Keratinocyte (primary cell): ENCODE results near the gene SYVN1. TPM values are rescaled to one million over a fixed set of nuclear protein-coding genes. Genes with fewer than 3 reads are reported as not detected.
"Not testable (repeated sequence)": the region's sequence is repeated elsewhere in the genome, so short reads cannot be mapped to it uniquely, and the experiment has no call there.

ENCODE experiments used
- DNase-seq: peaks from one replicate; pipeline ENCODE4 v3.0.0-alpha.2; 2011; ENCODE audit warnings: low read depth, missing footprints, low spot score
- FAIRE-seq: peaks from 2 replicates; lab custom pipeline; 2011; peaks lifted over from hg19 to GRCh38; lab: Jason Lieb, UNC
- H2AFZ ChIP-seq: 2 replicates; pipeline ENCODE4 v1.6.0; 2012; ENCODE audit warnings: low read length, control low read depth, inconsistent platforms; ENCODE audit not compliant: control insufficient read depth
- H3K27ac ChIP-seq: 2 replicates; pipeline ENCODE4 v1.5.1; 2011; ENCODE audit warnings: low read length; ENCODE audit not compliant: control insufficient read depth, insufficient read depth
- H3K27me3 ChIP-seq: 3 replicates; pipeline ENCODE4 v1.6.0; 2011; ENCODE audit warnings: low read length; ENCODE audit not compliant: control insufficient read depth, insufficient read depth; ENCODE audit errors: extremely low read depth
- H3K36me3 ChIP-seq, 2 experiments: 2 replicates in 1 of 2; 3 replicates in 1 of 2; pipeline ENCODE4 v1.5.1; 2011; ENCODE audit warnings: low read length in 2 of 2, mild to moderate bottlenecking in 1 of 2; ENCODE audit not compliant: control insufficient read depth in 2 of 2, insufficient read depth in 2 of 2; ENCODE audit errors: extremely low read depth in 1 of 2
- H3K4me1 ChIP-seq: 3 replicates; pipeline ENCODE4 v1.5.1; 2011; ENCODE audit warnings: low read length; ENCODE audit not compliant: control insufficient read depth, insufficient read depth; ENCODE audit errors: extremely low read depth
- H3K4me2 ChIP-seq: 3 replicates; pipeline ENCODE4 v1.6.0; 2011; ENCODE audit warnings: low read depth, low read length; ENCODE audit not compliant: control insufficient read depth, insufficient read depth; ENCODE audit errors: extremely low read depth
- H3K4me3 ChIP-seq, 3 experiments: fragments of 200-600 bp in 1 of 3; sonication (generic) in 1 of 3; 2 replicates in 2 of 3; 3 replicates in 1 of 3; pipeline ENCODE4 v1.5.1; 2011 to 2016; ENCODE audit warnings: low read length in 3 of 3, mild to moderate bottlenecking in 3 of 3, control low read depth in 2 of 3, inconsistent platforms in 1 of 3, low read depth in 1 of 3, mixed read lengths in 1 of 3, mixed run types in 1 of 3, moderate library complexity in 1 of 3; ENCODE audit not compliant: control insufficient read depth in 2 of 3, insufficient read depth in 2 of 3; ENCODE audit errors: extremely low read depth in 1 of 3
- H3K79me2 ChIP-seq: 2 replicates; pipeline ENCODE4 v1.6.0; 2012; ENCODE audit warnings: low read length; ENCODE audit not compliant: control insufficient read depth, insufficient read depth
- H3K9ac ChIP-seq: 3 replicates; pipeline ENCODE4 v1.6.0; 2011; ENCODE audit warnings: low read length; ENCODE audit not compliant: control insufficient read depth, insufficient read depth; ENCODE audit errors: extremely low read depth
- H3K9me1 ChIP-seq: 3 replicates; pipeline ENCODE4 v1.6.0; 2011; ENCODE audit warnings: low read length; ENCODE audit not compliant: control insufficient read depth, insufficient read depth; ENCODE audit errors: extremely low read depth
- H3K9me3 ChIP-seq: 2 replicates; pipeline ENCODE4 v1.5.1; 2012; ENCODE audit warnings: low read depth, low read length; ENCODE audit not compliant: control insufficient read depth
- H4K20me1 ChIP-seq: 3 replicates; pipeline ENCODE4 v1.6.0; 2011; ENCODE audit warnings: low read length; ENCODE audit not compliant: control insufficient read depth, insufficient read depth; ENCODE audit errors: extremely low read depth
- EZH2 ChIP-seq: IDR thresholded peaks from one replicate; pipeline ENCODE4 v1.6.1; 2012; ENCODE audit warnings: inconsistent platforms, mild to moderate bottlenecking, low read length, moderate library complexity
- dilution Hi-C: fragments of 300-500 bp; cut with MboI; formaldehyde crosslinking; loops from one replicate; pipeline ENCODE4 v1.7.0; 2020; ENCODE audit warnings: low sequenced_read_pairs; ENCODE audit not compliant: extremely low pct_ligation_motif_present
- polyA plus RNA-seq, 5 experiments: library from polyadenylated mRNA; depleted of rRNA in 3 of 5; stranded (reverse) in 3 of 5; stranded (forward) in 1 of 5; unstranded in 1 of 5; fragments of >200 nt; gene quantifications; 1 replicate in 1 of 5; 2 replicates in 3 of 5; 3 replicates in 1 of 5; pipeline versions ENCODE4 v1.2.1 to v1.2.3, GENCODE V29; 2011 to 2012; ENCODE audit warnings: missing spikeins in 2 of 5, low read depth in 1 of 5, low replicate concordance in 1 of 5
- TF ChIP-seq, protein P1 (sequence below), 3 experiments: IDR thresholded peaks in 1 of 3; conservative IDR thresholded peaks in 1 of 3; optimal IDR thresholded peaks in 1 of 3; 2 replicates in 2 of 3; 3 replicates in 1 of 3; pipeline versions ENCODE3 to v1.5.1; 2011; ENCODE audit warnings: low read length in 3 of 3, mild to moderate bottlenecking in 3 of 3, moderate library complexity in 2 of 3, control low read depth in 1 of 3, inconsistent platforms in 1 of 3; ENCODE audit not compliant: insufficient read depth in 2 of 3; ENCODE audit errors: extremely low read depth in 1 of 3

The SYVN1 gene
- polyA plus RNA-seq, 1 donor (not counting 4 experiments of a cell fraction or from before 2014, with no cell fraction given) = 10.8 TPM

DNA sequence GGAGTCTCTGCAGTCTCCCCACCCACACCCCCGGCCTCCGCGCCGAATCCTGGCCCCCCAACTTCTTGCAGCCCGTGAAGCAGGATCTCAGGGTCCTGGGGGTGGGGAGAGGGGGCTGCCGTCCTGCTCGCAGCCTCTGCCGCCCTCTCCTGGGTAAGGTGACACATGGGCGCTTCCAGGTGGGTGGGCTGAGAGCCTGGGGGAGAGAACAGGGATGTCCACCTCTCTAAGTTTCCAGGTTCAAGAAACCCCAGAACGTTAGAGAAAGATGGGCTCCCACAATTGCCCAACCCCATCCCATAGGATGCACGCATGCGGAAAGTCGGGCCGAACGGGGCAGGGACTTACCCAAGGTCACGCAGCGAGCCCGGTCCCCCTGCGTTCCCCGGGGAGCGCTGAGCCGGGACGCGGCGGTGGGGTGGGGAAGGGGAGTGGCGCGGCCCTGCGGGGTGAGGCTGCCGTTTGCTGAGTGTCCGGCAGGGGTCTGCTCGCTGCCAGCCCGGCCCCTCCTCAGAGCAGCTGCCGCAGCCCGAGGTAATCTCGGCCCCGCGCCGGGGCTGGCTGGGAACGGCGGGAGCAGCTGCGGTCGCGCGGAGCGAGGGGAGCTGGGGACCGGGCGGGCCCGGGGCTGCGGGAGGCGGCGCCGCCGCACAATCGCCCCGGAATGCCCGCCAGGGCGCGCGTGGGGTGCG lies 46.7 kb upstream of the SYVN1 start:
- H3K27ac ChIP-seq = peak overlapping the region; percentile 67
- FAIRE-seq (no peak), DNase-seq (no peak)
- peaks cover 14 to 23% of the 10 kb centered on the region in 2 experiments for H3K36me3 ChIP-seq
- dilution Hi-C loops = no loop called here
- peaks cover 52% of the 10 kb centered on the region for H3K79me2 ChIP-seq
- H3K9me1 ChIP-seq = no peaks in the 10 kb centered on the region
- TF ChIP-seq, protein P1, sequence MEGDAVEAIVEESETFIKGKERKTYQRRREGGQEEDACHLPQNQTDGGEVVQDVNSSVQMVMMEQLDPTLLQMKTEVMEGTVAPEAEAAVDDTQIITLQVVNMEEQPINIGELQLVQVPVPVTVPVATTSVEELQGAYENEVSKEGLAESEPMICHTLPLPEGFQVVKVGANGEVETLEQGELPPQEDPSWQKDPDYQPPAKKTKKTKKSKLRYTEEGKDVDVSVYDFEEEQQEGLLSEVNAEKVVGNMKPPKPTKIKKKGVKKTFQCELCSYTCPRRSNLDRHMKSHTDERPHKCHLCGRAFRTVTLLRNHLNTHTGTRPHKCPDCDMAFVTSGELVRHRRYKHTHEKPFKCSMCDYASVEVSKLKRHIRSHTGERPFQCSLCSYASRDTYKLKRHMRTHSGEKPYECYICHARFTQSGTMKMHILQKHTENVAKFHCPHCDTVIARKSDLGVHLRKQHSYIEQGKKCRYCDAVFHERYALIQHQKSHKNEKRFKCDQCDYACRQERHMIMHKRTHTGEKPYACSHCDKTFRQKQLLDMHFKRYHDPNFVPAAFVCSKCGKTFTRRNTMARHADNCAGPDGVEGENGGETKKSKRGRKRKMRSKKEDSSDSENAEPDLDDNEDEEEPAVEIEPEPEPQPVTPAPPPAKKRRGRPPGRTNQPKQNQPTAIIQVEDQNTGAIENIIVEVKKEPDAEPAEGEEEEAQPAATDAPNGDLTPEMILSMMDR (optimal IDR thresholded peaks at IDR 0.05 in 1 of 3, IDR thresholded peaks at IDR 0.05 in 1 of 3, conservative IDR thresholded peaks at IDR 0.05 in 1 of 3; ENCODE audit: extremely low read depth in 1 of 3, insufficient read depth in 2 of 3, low read length in 3 of 3) = peak; percentile 25 to 73 (median 32)
- no peak for TF ChIP-seq EZH2
- peaks cover 24% of the 10 kb centered on the region for H3K4me1 ChIP-seq
- H3K4me2 ChIP-seq = peak overlapping the region; percentile 79
- no peaks in the 10 kb centered on the region for H3K9me3 ChIP-seq
- H3K4me3 ChIP-seq = peak overlapping the region; percentile 83 to 90 (median 87)
- H2AFZ ChIP-seq = peak overlapping the region; percentile 80
- no peaks in the 10 kb centered on the region for H3K27me3 ChIP-seq
- peaks cover 9% of the 10 kb centered on the region for H4K20me1 ChIP-seq
- peak overlapping the region; percentile 80 for H3K9ac ChIP-seq

DNA sequence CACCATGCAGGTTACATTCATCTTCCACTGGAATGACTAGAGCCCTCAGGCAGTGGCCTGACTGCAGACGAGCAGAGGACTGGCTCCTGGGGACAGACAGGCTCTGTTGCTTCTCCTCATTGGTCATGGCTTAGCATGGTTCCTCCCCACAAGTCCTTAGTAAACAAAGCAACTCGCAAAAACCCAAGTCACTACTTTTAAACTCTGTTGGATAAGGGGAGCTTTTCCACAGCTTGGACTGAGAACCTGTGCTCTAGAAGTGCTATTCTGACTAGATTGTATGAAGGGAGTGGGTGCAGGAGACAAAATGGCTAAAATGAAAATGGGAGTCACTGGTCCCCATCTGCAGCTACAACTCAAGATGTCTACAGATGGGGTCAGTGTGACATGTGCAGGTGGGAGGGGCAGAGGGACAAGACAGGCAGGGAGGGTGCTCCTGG lies 40.3 kb upstream of the SYVN1 start:
- H3K4me3 ChIP-seq, H3K36me3 ChIP-seq, H3K27ac ChIP-seq, dilution Hi-C loops, DNase-seq, H3K9me3 ChIP-seq, FAIRE-seq, H2AFZ ChIP-seq, H3K4me2 ChIP-seq, H3K4me1 ChIP-seq, H3K79me2 ChIP-seq, H4K20me1 ChIP-seq, H3K9ac ChIP-seq, H3K27me3 ChIP-seq, H3K9me1 ChIP-seq: not testable (repeated sequence)

DNA sequence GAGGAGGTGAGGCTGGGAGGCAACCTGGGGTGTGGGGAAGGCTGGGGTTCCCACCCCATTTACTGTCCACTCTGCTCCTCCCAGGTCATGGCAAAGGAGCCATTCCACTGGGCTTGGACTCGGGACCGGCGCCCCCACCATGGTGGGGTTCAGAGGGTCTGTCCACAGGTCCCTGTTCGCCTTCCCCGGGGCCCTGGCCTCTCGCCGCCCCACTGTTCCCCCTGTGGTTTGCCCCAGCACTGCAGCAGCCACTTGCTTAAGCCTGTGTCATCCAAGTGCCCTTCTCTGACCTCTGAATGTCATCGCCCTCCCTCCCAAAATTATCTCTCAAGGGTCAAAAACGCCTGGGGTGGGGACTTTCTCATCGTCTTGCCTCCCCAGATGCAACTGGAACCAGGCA lies 38.3 kb upstream of the SYVN1 start:
- no peaks in the 10 kb centered on the region for H3K27me3 ChIP-seq
- H3K9me3 ChIP-seq = no peaks in the 10 kb centered on the region
- no peak overlapping the region for H3K4me2 ChIP-seq
- H2AFZ ChIP-seq = no peak overlapping the region
- DNase-seq (no peak), FAIRE-seq (no peak)
- H4K20me1 ChIP-seq = no peaks in the 10 kb centered on the region
- no peak overlapping the region for H3K27ac ChIP-seq
- H3K9ac ChIP-seq = no peak overlapping the region
- H3K9me1 ChIP-seq = no peaks in the 10 kb centered on the region
- no peaks in the 10 kb centered on the region for H3K79me2 ChIP-seq
- no peaks in the 10 kb centered on the region for H3K36me3 ChIP-seq
- no peaks in the 10 kb centered on the region for H3K4me1 ChIP-seq
- H3K4me3 ChIP-seq = no peak overlapping the region
- dilution Hi-C loops = no loop called here
- TF ChIP-seq EZH2 = no peak
- TF ChIP-seq, protein P1 (optimal IDR thresholded peaks at IDR 0.05 in 1 of 3, IDR thresholded peaks at IDR 0.05 in 1 of 3, conservative IDR thresholded peaks at IDR 0.05 in 1 of 3; ENCODE audit: extremely low read depth in 1 of 3, insufficient read depth in 2 of 3, low read length in 3 of 3) = no peak
